Daoy (cell line): ENCODE data around the gene PTPN1. TPM values are rescaled to one million over a fixed set of nuclear protein-coding genes. Genes with fewer than 3 reads are reported as not detected.
"Not testable (repeated sequence)": the region's sequence is repeated elsewhere in the genome, so short reads cannot be mapped to it uniquely, and the experiment has no call there.

Source experiments
- DNase-seq: peaks from one replicate; pipeline ENCODE4 v3.0.0-alpha.2; 2015; ENCODE audit warnings: low read depth
- total RNA-seq: library from RNA; depleted of rRNA; stranded (reverse); fragments of >200 nt; shearing (Covaris generic); gene quantifications from 2 replicates; pipeline ENCODE4 v1.2.3, GENCODE V29; 2014

The PTPN1 gene
- total RNA-seq, 1 experiment from 2014 or later = 32.2 TPM

- DNase-seq = no peak
These were observed 80.1 kb downstream of the PTPN1 start for GRCh38 chr20:50590348-50590664.

DNA sequence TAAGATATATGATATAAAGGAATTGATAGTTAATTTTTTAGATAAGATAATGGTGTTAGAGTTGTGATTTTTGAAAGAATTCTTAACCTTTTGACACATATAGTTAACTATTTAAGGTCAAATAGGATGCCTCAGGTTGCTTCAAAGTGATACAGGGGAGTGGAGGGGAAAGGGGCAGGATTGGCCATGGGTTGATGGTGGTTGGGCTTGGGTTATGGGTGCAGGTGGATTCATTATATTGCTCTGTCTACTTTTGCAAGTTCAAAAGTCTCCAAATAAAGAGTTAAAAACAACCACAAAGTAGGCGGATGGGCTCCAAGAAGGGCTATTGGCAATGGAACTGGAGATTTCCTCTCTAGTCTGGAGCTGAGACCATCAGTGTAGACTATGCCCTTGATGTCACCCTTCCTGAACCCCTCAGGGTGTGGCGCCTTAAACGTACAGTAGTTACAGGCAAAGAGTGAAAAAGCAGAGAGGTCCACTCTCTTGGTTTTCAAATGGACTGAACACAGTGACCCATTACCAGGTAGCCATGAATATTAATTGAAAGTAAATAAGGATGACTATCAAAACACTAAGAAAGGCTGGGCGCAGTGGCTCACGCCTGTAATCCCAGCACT is 81.2 kb downstream of the PTPN1 start:
- DNase-seq = no peak

DNA sequence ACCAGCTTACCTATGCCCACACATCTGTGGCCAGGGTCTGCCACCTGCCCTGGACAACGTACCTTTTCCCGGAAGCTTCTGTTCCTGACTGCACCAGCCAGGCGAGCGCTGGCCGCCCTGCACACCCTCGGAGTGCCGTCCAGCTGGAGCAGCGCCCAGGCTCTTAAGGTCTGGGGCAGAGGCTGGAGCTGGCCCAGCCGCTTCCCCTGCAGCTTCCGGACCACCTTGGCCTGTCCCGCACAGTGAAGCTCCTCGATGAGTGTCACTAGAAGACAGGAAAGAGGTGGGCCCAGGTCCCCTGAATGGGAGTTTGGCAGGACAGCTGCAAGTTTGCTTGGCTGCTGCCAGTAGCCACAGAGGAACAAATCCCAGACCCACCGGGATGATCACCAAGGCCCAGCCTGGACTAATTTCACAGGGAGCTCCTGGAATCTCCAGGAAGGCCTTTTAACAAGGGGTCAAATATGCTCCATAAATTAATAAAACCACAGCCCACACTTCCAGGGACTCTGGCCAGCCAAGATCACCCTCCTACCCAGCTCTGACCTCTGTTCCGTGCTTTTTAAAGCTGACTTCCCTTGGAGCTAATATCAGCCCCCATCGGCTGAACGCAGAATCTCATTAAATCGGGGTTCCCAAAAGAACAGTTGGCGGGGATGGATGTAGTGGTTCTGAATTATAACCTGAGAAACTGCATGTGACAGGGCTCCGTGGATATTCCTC is 82.3 kb downstream of the PTPN1 start:
- DNase-seq = no peak

- no peak for DNase-seq
These were observed 82.8 kb downstream of the PTPN1 start for GRCh38 chr20:50593005-50593335.

DNA sequence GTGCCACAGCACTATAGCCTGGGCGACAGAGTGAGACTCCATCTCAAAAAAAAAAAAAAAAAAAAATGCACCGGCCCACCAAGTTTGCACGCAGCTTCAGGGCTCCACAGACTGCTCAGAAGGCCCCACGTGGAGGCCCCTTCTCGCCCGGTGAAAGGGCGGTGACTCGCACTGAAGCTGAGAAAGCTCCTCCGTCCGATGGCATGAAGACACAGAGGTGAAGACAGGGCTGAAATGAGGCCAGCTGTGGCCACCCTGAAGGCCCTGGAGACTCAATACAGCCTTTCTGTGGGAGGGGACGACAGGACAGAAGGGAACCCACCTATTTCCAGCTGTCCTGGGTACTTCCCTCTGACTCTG is 84.0 kb downstream of the PTPN1 start:
- no peak for DNase-seq

- DNase-seq = no peak
These were observed 84.6 kb downstream of the PTPN1 start for GRCh38 chr20:50594591-50595432.

- no peak for DNase-seq
These were observed 85.3 kb downstream of the PTPN1 start for GRCh38 chr20:50595433-50595895.

GRCh38 chr20:50595988-50596693 is 86.0 kb downstream of the PTPN1 start:
- DNase-seq = peak; percentile 28

- DNase-seq = no peak
These were observed 86.5 kb downstream of the PTPN1 start for GRCh38 chr20:50596694-50597021.

GRCh38 chr20:50597406-50597969 is 87.3 kb downstream of the PTPN1 start:
- no peak for DNase-seq

DNA sequence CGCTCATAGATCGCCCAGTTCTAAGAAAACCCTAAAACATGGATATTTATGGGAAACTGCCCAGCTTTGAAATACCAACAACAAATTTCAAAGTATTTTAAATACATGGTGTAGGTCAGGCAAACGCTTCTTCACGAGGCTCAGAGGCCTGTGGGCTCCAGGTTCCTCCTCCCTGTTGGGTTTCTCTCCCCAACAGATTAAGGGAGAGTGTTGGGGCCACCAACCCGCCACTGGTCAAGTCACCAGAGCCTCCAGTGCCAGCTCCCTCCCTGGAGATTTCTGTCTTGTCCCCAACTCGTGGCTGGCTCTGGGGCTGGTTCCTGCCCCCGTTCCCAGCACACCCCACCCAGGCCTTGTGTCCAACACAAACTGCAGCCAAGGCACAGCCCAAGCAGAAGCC is 87.9 kb downstream of the PTPN1 start:
- no peak for DNase-seq

DNA sequence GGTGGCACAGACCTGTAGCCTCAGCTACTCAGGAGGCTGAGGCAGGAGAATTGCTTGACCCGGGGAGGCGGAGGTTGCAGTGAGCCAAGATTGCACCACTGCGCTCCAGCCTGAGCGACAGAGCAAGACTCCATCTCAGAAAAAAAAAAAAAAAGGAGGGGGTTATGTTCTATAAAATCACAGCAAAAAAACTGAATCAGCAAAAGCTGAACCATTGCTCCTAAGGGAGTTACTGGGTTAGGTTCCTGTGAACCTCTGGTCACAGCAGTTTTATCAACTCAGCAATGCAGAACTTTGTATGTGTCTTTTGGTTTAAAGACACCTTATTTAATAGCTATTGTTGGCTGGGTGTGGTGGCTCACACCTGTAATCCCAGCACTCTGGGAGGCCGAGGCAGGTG is 88.6 kb downstream of the PTPN1 start:
- DNase-seq = not testable (repeated sequence)

DNA sequence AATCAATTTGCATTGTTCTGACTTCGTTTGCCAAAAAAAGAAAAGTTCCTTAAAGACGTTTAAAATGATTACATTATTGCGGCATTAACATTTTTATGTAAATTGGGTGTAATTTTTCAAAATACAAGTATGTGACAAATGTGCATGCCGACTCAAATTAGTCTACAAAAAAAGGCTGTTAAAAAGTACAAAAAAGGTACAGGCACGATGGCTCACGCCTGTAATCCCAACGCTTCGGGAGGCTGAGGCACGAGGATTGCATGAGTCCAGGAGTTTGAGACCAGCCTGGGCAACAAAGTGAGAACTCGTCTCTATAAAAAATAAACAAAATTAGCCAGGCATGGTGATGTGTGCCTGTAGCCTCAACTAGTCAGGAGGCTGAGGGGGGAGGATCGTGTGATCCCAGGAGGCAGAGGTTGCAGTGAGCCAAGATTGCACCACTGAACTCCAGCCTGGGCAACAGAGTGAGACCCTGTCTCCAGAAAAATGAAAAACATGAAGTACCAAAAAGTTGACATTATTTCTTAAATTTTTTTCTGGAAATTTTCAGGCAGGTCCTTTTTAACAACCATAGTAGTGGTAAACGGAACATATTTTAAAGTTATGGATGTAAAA is 90.2 kb downstream of the PTPN1 start:
- no peak for DNase-seq

DNA sequence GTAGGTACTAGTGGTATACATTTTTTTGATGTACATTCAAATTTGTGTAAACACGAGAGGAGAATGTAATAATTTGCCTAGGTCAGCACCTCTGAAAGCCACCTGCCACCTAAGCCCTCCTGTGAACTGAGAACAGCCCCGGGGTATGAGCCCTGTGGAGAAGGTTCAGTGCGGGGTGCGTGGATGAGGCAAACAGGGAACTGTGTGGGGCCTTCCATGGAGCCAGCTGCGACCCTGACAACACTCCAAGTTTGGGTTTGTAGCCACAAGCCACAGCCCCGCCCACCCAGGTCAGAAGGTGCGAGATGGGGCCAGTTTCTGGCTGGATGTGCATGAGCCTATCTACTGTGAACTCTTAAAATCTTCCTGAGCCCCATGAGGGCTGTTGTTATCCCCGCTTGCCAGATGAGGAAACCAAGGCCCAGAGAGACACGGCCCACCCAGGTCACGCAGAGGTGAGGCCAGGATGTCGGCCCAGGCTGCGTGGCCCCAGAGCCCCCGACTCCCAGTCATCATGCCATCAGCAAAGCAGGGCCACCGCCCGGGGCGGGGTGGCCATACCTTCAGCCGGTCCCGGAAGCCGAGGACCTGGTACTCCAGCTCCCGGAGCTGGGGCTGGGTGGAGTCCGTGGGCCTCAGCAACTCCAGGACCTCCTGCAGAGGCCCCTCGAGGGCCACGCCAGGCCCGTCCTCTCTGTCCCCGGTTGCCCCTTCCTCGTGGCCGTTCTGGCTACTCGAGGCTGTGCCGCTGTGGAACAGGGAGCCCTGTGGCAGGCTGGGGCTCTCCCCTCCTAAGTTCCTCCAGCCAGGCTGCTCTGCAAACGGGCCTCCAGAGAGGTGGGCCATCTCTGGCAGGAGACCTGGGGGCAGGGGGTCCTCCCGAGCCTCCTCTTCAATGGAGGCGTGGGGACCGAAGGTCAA is 91.6 kb downstream of the PTPN1 start:
- DNase-seq = no peak

DNA sequence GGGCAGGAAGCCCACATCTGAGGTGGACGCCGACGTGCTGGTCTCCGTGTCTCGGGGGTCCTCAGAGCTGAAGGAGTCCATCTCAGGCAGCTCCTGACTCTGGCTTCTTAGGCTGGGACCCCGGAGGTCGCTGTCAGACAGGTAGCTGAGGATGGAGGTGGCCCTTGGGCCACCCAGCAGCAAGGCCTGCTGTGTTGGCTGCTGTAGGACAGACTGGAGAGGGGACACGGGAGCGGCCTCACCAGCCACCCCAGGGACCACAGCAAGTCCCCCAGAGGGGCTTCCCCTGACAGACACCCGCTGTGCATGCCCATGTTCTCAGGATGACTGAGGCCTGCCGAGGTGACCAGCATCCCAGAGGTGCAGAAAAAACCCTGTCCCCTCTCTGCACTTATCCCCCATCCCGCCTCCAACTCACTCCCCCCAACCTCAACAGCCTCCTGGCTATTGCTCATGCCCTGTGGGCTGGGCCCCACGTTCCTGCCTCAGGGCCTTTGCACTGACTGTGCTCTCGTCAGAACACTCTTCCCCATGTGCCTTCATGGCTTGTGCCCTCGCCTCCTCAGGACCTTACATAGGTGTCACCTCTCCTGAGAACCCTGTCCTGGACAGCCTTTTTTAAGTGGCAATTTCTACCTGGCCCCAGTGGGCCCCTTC is 92.4 kb downstream of the PTPN1 start:
- no peak for DNase-seq

DNA sequence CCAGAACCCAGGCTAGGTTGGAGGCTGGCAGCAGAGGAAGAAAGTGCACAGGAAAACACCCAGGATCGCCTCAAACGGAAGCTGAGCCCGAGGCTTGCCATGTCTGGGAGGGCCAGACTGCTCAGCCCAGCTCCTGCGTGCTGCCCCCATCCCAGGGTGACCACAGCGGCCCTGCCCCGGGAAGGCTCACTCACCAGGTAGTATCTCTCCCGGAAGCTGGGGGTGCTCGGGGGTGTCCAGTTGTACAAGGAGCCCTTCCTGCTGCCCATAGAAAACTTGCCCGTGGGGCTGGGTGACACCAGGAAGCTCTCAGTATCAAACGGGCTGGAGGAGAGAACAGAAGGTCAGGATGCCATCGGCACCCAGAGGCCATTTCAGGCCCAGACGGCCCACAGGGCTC is 94.3 kb downstream of the PTPN1 start:
- no peak for DNase-seq

DNA sequence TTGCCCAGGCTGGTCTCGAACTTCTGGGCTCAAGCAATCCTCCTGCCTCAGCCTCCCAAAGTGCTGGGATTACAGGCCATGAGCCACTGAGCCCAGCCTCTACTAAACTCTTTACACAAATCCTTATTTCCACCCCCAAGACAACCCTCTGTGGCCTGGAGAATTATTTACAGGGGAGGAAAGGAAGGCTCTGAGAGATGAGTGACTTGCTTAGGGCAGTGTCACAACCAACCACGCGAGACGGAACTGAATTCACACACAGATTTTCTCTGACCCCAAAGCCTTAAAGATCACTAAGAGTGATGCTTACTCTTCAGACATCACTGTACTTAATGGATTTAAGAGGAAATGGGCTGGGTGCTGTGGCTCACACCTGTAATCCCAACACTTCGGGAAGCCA is 95.0 kb downstream of the PTPN1 start:
- DNase-seq = no peak

GRCh38 chr20:50607436-50607835 is 97.3 kb downstream of the PTPN1 start:
- DNase-seq = no peak

DNA sequence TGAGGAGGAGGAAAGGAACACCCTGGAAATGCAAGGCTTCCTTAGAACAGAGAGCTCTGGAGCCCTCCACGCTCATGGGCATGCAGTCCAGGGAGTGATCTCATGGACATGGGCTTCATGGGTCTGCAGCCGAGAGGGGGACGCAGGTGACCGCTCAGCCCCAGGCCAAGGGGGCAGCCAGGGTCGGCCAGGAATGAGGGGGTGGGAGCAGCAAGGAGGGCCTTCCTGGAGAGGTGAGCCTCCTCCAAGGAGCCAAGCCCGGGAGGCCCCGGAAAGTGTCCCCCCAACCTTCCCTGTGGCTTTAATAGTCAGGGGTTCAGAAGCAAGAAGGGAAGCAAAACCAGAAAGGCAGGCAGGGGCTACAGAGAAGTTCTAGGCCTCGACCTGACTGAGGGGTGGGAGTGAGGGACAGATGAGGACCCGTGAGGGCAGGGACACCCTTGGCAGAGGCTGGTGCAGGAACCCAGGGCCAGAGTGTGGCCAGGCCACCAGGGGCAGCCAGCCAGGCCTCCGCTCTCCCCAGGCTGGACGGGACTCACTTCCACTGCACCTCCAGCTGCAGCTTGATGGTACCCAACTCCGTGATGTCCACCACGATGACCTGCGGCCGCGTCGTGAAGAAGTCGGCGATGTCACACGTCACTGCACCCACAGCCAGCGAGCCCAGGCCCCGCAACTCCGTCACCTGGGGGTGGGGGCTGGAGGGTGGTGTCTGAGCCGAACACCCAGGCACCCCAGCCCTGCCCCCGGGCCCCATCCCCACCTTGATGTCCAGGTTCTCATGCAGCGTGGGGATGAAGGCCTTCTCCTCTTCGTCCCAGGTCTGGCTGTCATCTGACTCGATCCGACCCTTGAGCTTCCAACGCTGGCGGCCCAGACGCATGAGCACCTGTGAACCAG is 97.9 kb downstream of the PTPN1 start:
- no peak for DNase-seq
